Measurements from ENCODE around the gene CDH8. TPM values are rescaled to one million over a fixed set of nuclear protein-coding genes. Genes with fewer than 3 reads are reported as not detected.

CDH8 gene
- total RNA-seq, 1 donor from 2014 or later, result not detected

DNA sequence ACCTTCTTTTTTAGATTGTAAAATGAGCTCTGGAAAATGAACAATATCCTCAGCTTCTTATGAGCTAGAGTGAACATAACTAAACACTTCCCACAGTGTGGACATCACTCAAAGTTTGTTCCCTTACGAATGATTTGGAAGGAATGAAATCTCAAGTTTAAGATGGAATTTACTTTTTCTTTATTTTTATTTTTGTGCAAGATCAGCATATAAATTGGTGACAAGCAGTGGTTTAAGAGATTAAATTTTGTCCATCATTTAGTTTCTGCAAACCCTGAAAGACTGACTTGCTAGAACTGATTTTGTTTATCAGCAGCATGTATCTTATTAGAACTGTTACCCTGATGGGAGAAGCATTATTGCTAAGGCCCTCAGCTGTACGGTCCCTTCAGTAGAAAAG lies 420.1 kb downstream of the CDH8 start:
- H3K9me3 ChIP-seq, result no peaks in the 10 kb centered on the region
- no peak overlapping the region for H3K27ac ChIP-seq
- TF ChIP-seq CTCF (IDR thresholded peaks at IDR 0.05), result no peak
- no peaks in the 10 kb centered on the region for H3K36me3 ChIP-seq
- no peak overlapping the region for H3K4me3 ChIP-seq
- intact Hi-C loops (cut with DNase I), result no loop called here
- DNase-seq (ENCODE audit: low spot score in 2 of 2), result no peak
- H3K27me3 ChIP-seq, result no peaks in the 10 kb centered on the region
- no peaks in the 10 kb centered on the region for H3K4me1 ChIP-seq

DNA sequence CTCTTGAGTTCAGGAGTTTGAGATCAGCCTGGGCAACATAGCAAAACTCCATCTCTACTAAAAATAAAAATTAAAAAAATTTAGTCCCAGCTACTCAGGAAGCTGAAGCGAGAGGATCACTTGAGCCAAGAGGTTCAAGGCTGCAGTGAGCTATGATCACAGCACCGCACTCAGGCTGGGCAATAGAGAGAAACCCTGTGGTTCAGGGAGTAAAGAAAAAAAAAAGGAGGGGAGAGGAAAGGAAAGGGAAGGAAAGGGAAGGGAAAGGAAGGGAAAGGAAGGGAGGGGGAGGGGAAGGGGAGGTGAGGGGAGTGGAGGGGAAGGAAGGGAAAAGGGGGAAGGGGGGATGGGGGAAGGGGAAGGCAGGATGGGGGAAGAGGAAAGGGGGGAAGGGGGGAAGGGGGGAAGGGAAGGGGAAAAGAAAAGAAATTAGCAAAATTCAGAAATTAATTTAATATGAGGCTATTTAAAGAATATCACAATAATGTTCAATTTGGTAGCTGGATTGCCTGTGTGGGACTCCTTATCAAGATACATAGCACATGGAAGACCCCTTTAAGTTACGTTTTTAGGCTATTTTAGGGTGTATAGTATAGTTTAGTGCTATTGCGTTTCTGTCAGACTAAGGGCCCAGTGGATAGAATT lies 424.3 kb downstream of the CDH8 start:
- H3K4me3 ChIP-seq, result no peak overlapping the region
- H3K27me3 ChIP-seq, result no peaks in the 10 kb centered on the region
- intact Hi-C loops (cut with DNase I), result no loop called here
- H3K27ac ChIP-seq, result no peak overlapping the region
- no peaks in the 10 kb centered on the region for H3K9me3 ChIP-seq
- no peaks in the 10 kb centered on the region for H3K36me3 ChIP-seq
- no peak for DNase-seq (ENCODE audit: low spot score in 2 of 2)
- no peak for TF ChIP-seq CTCF (IDR thresholded peaks at IDR 0.05)
- no peaks in the 10 kb centered on the region for H3K4me1 ChIP-seq

DNA sequence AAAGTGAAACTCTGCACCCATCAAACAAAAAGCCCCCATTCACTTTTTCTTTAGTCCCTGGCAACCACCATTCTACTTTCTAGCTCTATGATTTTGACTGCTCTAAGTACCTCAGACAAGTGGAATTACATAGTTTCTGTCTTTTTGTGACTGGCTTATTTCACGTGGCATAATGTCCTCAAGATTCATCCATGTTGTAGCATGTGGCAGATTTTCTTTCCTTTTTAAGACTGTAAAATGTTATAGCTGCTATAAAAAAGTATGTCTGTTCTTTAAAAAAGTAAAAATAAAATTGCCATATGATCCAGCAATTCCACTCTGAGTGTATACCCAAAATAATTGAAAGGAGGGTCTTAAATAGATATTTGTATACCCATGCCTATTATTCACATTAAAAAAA lies 429.7 kb downstream of the CDH8 start:
- no peak for TF ChIP-seq CTCF (IDR thresholded peaks at IDR 0.05)

More for the DNA sequence above, 429.7 kb downstream of the CDH8 start:
- Histone ChIP-seq H3K36me3 (no peaks in the 10 kb centered on the region), H3K27ac (no peak overlapping the region), H3K4me1 (no peaks in the 10 kb centered on the region), H3K27me3 (no peaks in the 10 kb centered on the region), H3K4me3 (no peak overlapping the region), H3K9me3 (no peaks in the 10 kb centered on the region)
- intact Hi-C loops (cut with DNase I), result no loop called here
- DNase-seq (ENCODE audit: low spot score in 2 of 2), result no peak

Data from ascending aorta (tissue), 2 donors.